ENCODE measurements around the gene ITIH5. TPM values are rescaled to one million over a fixed set of nuclear protein-coding genes. Genes with fewer than 3 reads are reported as not detected.

Gene ITIH5
- total RNA-seq, 1 donor from 2014 or later, result 4.0 TPM

GRCh38 chr10:7593063-7593462, 73.7 kb downstream of the ITIH5 start:
- Histone ChIP-seq H3K9me3 (ENCODE audit: insufficient read depth, low read depth, low read length) (no peaks in the 10 kb centered on the region), H3K4me1 (ENCODE audit: insufficient read depth, low read length) (no peaks in the 10 kb centered on the region), H3K4me3 (ENCODE audit: insufficient read depth, low read depth, low read length) (no peak overlapping the region), H2AFZ (ENCODE audit: low read depth, low read length) (no peak overlapping the region), H3K36me3 (ENCODE audit: insufficient read depth, low read length) (no peaks in the 10 kb centered on the region), H3K9ac (ENCODE audit: low read length) (no peak overlapping the region), H3K4me2 (ENCODE audit: low read length) (no peak overlapping the region), H3K27me3 (ENCODE audit: insufficient read depth, low read length) (no peaks in the 10 kb centered on the region), H3K27ac (ENCODE audit: low read depth, low read length) (no peak overlapping the region), H4K20me1 (ENCODE audit: insufficient read depth, low read length) (no peaks in the 10 kb centered on the region), H3K79me2 (ENCODE audit: insufficient read depth, low read length) (no peaks in the 10 kb centered on the region)
- FAIRE-seq, result no peak
- DNase-seq (ENCODE audit: low read depth), result no peak
- TF ChIP-seq CTCF (IDR thresholded peaks at IDR 0.05; ENCODE audit: insufficient read depth, low read depth, low read length), result no peak
- no peak for TF ChIP-seq EZH2 (IDR thresholded peaks at IDR 0.05; ENCODE audit: insufficient read depth, low read length)
- H3K36me3 Mint-ChIP-seq (ENCODE audit: low read depth, unreplicated experiment), result no peaks in the 10 kb centered on the region
- peaks cover 27% of the 10 kb centered on the region for H3K27me3 Mint-ChIP-seq (ENCODE audit: low read depth, unreplicated experiment)
- H3K4me1 Mint-ChIP-seq (ENCODE audit: low read depth, unreplicated experiment), result no peaks in the 10 kb centered on the region
- no peak overlapping the region for H3K27ac Mint-ChIP-seq (ENCODE audit: unreplicated experiment)
- no peak overlapping the region for H3K4me3 Mint-ChIP-seq (ENCODE audit: unreplicated experiment)
- H3K9me3 Mint-ChIP-seq (ENCODE audit: unreplicated experiment), result no peaks in the 10 kb centered on the region

- H3K36me3 ChIP-seq (ENCODE audit: insufficient read depth, low read length), result no peaks in the 10 kb centered on the region
- no peak overlapping the region for H3K4me2 ChIP-seq (ENCODE audit: low read length)
- H3K27me3 Mint-ChIP-seq (ENCODE audit: low read depth, unreplicated experiment), result peaks cover 28% of the 10 kb centered on the region
- H3K9me3 ChIP-seq (ENCODE audit: insufficient read depth, low read depth, low read length), result no peaks in the 10 kb centered on the region
- H3K4me3 ChIP-seq (ENCODE audit: insufficient read depth, low read depth, low read length), result no peak overlapping the region
- H3K9ac ChIP-seq (ENCODE audit: low read length), result no peak overlapping the region
- no peak for DNase-seq (ENCODE audit: low read depth)
- no peak overlapping the region for H3K4me3 Mint-ChIP-seq (ENCODE audit: unreplicated experiment)
- no peaks in the 10 kb centered on the region for H4K20me1 ChIP-seq (ENCODE audit: insufficient read depth, low read length)
- H3K9me3 Mint-ChIP-seq (ENCODE audit: unreplicated experiment), result no peaks in the 10 kb centered on the region
- no peaks in the 10 kb centered on the region for H3K27me3 ChIP-seq (ENCODE audit: insufficient read depth, low read length)
- H3K4me1 ChIP-seq (ENCODE audit: insufficient read depth, low read length), result no peaks in the 10 kb centered on the region
- H2AFZ ChIP-seq (ENCODE audit: low read depth, low read length), result no peak overlapping the region
- no peaks in the 10 kb centered on the region for H3K4me1 Mint-ChIP-seq (ENCODE audit: low read depth, unreplicated experiment)
- TF ChIP-seq EZH2 (IDR thresholded peaks at IDR 0.05; ENCODE audit: insufficient read depth, low read length), result no peak
- TF ChIP-seq CTCF (IDR thresholded peaks at IDR 0.05; ENCODE audit: insufficient read depth, low read depth, low read length), result no peak
- H3K79me2 ChIP-seq (ENCODE audit: insufficient read depth, low read length), result no peaks in the 10 kb centered on the region
- H3K36me3 Mint-ChIP-seq (ENCODE audit: low read depth, unreplicated experiment), result no peaks in the 10 kb centered on the region
- no peak for FAIRE-seq
- H3K27ac Mint-ChIP-seq (ENCODE audit: unreplicated experiment), result no peak overlapping the region
- no peak overlapping the region for H3K27ac ChIP-seq (ENCODE audit: low read depth, low read length)
Measured at GRCh38 chr10:7592627-7593026, 74.1 kb downstream of the ITIH5 start.

- no peak overlapping the region for H3K4me3 Mint-ChIP-seq (ENCODE audit: unreplicated experiment)
- H3K9me3 Mint-ChIP-seq (ENCODE audit: unreplicated experiment), result no peaks in the 10 kb centered on the region
- Histone ChIP-seq H4K20me1 (ENCODE audit: insufficient read depth, low read length) (no peaks in the 10 kb centered on the region), H3K4me2 (ENCODE audit: low read length) (no peak overlapping the region), H3K27me3 (ENCODE audit: insufficient read depth, low read length) (no peaks in the 10 kb centered on the region), H3K36me3 (ENCODE audit: insufficient read depth, low read length) (no peaks in the 10 kb centered on the region), H3K4me3 (ENCODE audit: insufficient read depth, low read depth, low read length) (no peak overlapping the region), H3K9me3 (ENCODE audit: insufficient read depth, low read depth, low read length) (no peaks in the 10 kb centered on the region), H3K27ac (ENCODE audit: low read depth, low read length) (no peak overlapping the region), H3K4me1 (ENCODE audit: insufficient read depth, low read length) (no peaks in the 10 kb centered on the region), H3K9ac (ENCODE audit: low read length) (no peak overlapping the region), H2AFZ (ENCODE audit: low read depth, low read length) (no peak overlapping the region), H3K79me2 (ENCODE audit: insufficient read depth, low read length) (no peaks in the 10 kb centered on the region)
- DNase-seq (ENCODE audit: low read depth) (no peak), FAIRE-seq (no peak)
- H3K27ac Mint-ChIP-seq (ENCODE audit: unreplicated experiment), result no peak overlapping the region
- TF ChIP-seq CTCF (IDR thresholded peaks at IDR 0.05; ENCODE audit: insufficient read depth, low read depth, low read length) (no peak), EZH2 (IDR thresholded peaks at IDR 0.05; ENCODE audit: insufficient read depth, low read length) (no peak)
- H3K27me3 Mint-ChIP-seq (ENCODE audit: low read depth, unreplicated experiment), result peaks cover 34% of the 10 kb centered on the region
- no peaks in the 10 kb centered on the region for H3K36me3 Mint-ChIP-seq (ENCODE audit: low read depth, unreplicated experiment)
- H3K4me1 Mint-ChIP-seq (ENCODE audit: low read depth, unreplicated experiment), result no peaks in the 10 kb centered on the region
Measured at GRCh38 chr10:7590271-7590670, 76.5 kb downstream of the ITIH5 start.
